DMS53 treated with DMSO at 0.1 percent for 48 hours (cell line): Measurements from ENCODE around the gene SLC7A4.
"Not testable (repeated sequence)": the region's sequence is repeated elsewhere in the genome, so short reads cannot be mapped to it uniquely, and the experiment has no call there.

Experiments
- DNase-seq: peaks from one replicate; lab custom pipeline; 2025; ENCODE audit not compliant: unreplicated experiment; lab: John Stamatoyannopoulos, UW

Gene SLC7A4

GRCh38 chr22:21022955-21023614 is 9.3 kb downstream of the SLC7A4 start:
- DNase-seq, result no peak

GRCh38 chr22:21022507-21022906 is 9.9 kb downstream of the SLC7A4 start:
- DNase-seq, result no peak

GRCh38 chr22:21020802-21021429 is 11.4 kb downstream of the SLC7A4 start:
- no peak for DNase-seq

GRCh38 chr22:21018314-21018713 is 14.0 kb downstream of the SLC7A4 start:
- DNase-seq, result no peak

- no peak for DNase-seq
These were observed 15.5 kb downstream of the SLC7A4 start for GRCh38 chr22:21016644-21017420.

- DNase-seq, result no peak
These were observed 16.8 kb downstream of the SLC7A4 start for GRCh38 chr22:21015466-21016006.

GRCh38 chr22:21014726-21015465 is 17.5 kb downstream of the SLC7A4 start, which contains the start of gene P2RX6:
P2RX6 (plus strand) TSS chr22:21015165; CDS start chr22:21015175, 10 bp downstream.
- DNase-seq, result no peak

- DNase-seq, result peak; percentile 45
These were observed 18.1 kb downstream of the SLC7A4 start for GRCh38 chr22:21014202-21014725.

- no peak for DNase-seq
These were observed 18.6 kb downstream of the SLC7A4 start for GRCh38 chr22:21013657-21014201.

GRCh38 chr22:21012446-21013407 is 19.6 kb downstream of the SLC7A4 start:
- no peak for DNase-seq

- DNase-seq, result no peak
These were observed 21.8 kb downstream of the SLC7A4 start for GRCh38 chr22:21010426-21011113.

- no peak for DNase-seq
These were observed 22.5 kb downstream of the SLC7A4 start for GRCh38 chr22:21009638-21010425.

GRCh38 chr22:21009208-21009607 is 23.2 kb downstream of the SLC7A4 start:
- DNase-seq, result not testable (repeated sequence)

GRCh38 chr22:21003782-21004181 is 28.6 kb downstream of the SLC7A4 start:
- DNase-seq, result no peak

GRCh38 chr22:21001601-21002325 is 30.6 kb downstream of the SLC7A4 start, which contains the start of gene THAP7:
THAP7 (minus strand) TSS chr22:21002118; CDS start chr22:21001911, 207 bp downstream.
- DNase-seq, result peak; percentile 60

GRCh38 chr22:21000987-21001600 is 31.3 kb downstream of the SLC7A4 start:
- DNase-seq, result no peak
